H1 (cell line): ENCODE measurements around the gene ZBTB9. TPM values are rescaled to one million over a fixed set of nuclear protein-coding genes. Genes with fewer than 3 reads are reported as not detected.

Experiments
- BRCA1 ChIP-seq: IDR thresholded peaks from 2 replicates; pipeline ENCODE4 v1.6.1; 2012; ENCODE audit warnings: low read depth, low read length, improper control_type of control experiment
- HDAC6 ChIP-seq: IDR thresholded peaks from one replicate; pipeline ENCODE4 v1.7.1; 2012; ENCODE audit warnings: low read depth, mild to moderate bottlenecking, inconsistent platforms, low read length, moderate library complexity
- JUND ChIP-seq: IDR thresholded peaks from 2 replicates; pipeline ENCODE4 v1.6.1; 2011; ENCODE audit warnings: mild to moderate bottlenecking, improper control_type of control experiment, low read length
- KDM1A ChIP-seq: fragments of 200-600, 300-600 bp; sonication (generic); IDR thresholded peaks from 2 replicates; pipeline ENCODE4 v1.7.1; 2016; ENCODE audit warnings: mild to moderate bottlenecking, low read length, borderline replicate concordance
- KDM5A ChIP-seq: fragments of 200-600 bp; IDR thresholded peaks from 2 replicates; pipeline ENCODE4 v1.7.1; 2012; ENCODE audit warnings: mild to moderate bottlenecking, low read length, inconsistent platforms, mixed read lengths
- POLR2A ChIP-seq, 2 experiments: IDR thresholded peaks; 1 replicate in 1 of 2; 2 replicates in 1 of 2; pipeline ENCODE4 v1.6.1; 2011; ENCODE audit warnings: low read depth in 2 of 2, low read length in 2 of 2, mild to moderate bottlenecking in 2 of 2; ENCODE audit errors: control extremely low read depth in 1 of 2
- SUZ12 ChIP-seq: fragments of 200-600 bp; sonication (generic); IDR thresholded peaks from 2 replicates; pipeline ENCODE4 v1.6.1; 2012; ENCODE audit warnings: mild to moderate bottlenecking, inconsistent platforms, low read length, moderate library complexity, mixed read lengths
- TBP ChIP-seq: IDR thresholded peaks from 2 replicates; pipeline ENCODE4 v1.6.1; 2011; ENCODE audit warnings: low read depth, low read length, improper control_type of control experiment
- ZNF274 ChIP-seq: IDR thresholded peaks from 2 replicates; pipeline ENCODE4 v1.7.0; 2012; ENCODE audit warnings: low read length, borderline replicate concordance; ENCODE audit errors: extremely low read depth
- polyA plus RNA-seq, 7 experiments: library from polyadenylated mRNA; depleted of rRNA in 3 of 7; stranded (reverse) in 5 of 7; unstranded in 2 of 7; fragments of >200 nt in 5 of 7; fragments of 200-250 nt in 2 of 7; gene quantifications; 1 replicate in 5 of 7; 2 replicates in 1 of 7; 4 replicates in 1 of 7; pipeline versions ENCODE4 v1.2.1 to v1.2.3, GENCODE V29; 2011 to 2013; ENCODE audit warnings: missing spikeins in 2 of 7, mixed read lengths in 2 of 7
- total RNA-seq: library from RNA; stranded (reverse); fragmentation: NEBNext Ultra II Directional; extraction: Animal tissue kit (Norgen Biotek cat#: 25700); gene quantifications from 2 replicates; pipeline ENCODE4 v1.2.1, GENCODE V29; 2021

Gene ZBTB9
- total and polyA plus RNA-seq, 2 of the 8 experiments (the other 6 are each of a cell fraction or from before 2014, with no cell fraction given) = 16.9 to 20.2 TPM

DNA sequence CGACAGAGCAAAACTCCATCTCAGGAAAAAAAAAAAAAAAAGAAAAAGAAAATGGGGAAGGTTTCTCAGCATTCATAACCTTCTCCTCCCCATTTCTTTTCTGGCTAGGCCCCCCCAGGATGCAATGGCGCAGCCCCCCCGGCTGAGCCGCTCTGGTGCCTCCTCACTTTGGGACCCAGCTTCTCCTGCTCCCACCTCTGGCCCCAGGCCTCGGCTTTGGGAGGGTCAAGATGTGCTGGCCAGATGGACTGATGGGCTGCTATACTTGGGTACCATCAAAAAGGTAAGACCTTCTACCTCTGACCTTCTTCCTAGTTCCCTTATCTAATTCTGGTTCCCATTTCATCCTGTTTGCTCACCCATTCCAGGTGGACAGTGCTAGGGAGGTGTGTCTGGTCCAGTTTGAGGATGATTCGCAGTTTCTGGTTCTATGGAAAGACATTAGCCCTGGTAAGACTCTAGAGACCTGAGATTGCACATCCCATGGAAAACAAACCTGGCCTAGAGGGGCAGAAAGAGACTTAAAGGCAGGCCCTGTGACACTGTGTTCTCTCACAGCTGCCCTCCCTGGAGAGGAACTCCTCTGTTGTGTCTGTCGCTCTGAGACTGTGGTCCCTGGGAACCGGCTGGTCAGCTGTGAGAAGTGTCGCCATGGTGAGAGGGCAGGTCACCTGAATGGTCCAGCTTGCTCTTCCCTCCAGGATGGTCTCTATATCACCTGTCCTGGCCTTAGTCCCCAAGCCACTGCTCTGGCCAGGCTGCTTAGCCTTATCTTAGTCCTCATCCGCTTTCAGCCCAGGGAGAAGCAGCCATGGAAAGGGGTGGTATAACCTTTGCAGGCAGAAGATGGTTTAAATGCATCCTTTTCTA lies 42.0 kb upstream of the ZBTB9 start (continued):
- TF ChIP-seq SUZ12 = no peak
- TF ChIP-seq POLR2A (IDR thresholded peaks at IDR 0.05; ENCODE audit: control extremely low read depth in 1 of 2, low read depth in 2 of 2, low read length in 2 of 2) = no peak
- no peak for TF ChIP-seq KDM5A
- no peak for TF ChIP-seq TBP
- TF ChIP-seq HDAC6 = no peak
- no peak for TF ChIP-seq ZNF274
- TF ChIP-seq BRCA1 = no peak
- TF ChIP-seq KDM1A = no peak
- no peak for TF ChIP-seq JUND
- TF ChIP-seq, all 59 proteins: peak for 0
